Naive thymus-derived CD4-positive, alpha-beta T cell (primary cell): Measurements from ENCODE around the gene ALDH5A1. TPM values are rescaled to one million over a fixed set of nuclear protein-coding genes. Genes with fewer than 3 reads are reported as not detected.

Source experiments
- ATAC-seq: fragments of 150-1000 bp; cut with Tn5 transposase; 2 replicates; pipeline ENCODE4 v1.10.0; 2021; ENCODE audit warnings: mild to moderate bottlenecking, moderate library complexity
- CTCF ChIA-PET: fragments of 350-600 bp; sonication (Branson Sonifier 250); formaldehyde crosslinking; loops from one replicate; lab custom pipeline; 2021; ENCODE audit warnings: antibody characterized with exemption; lab: Charles Lee
- POLR2A ChIA-PET: fragments of 350-600 bp; sonication (Branson Sonifier 250); formaldehyde crosslinking; loops from one replicate; lab custom pipeline; 2021; ENCODE audit warnings: antibody characterized with exemption, inconsistent platforms; lab: Charles Lee
- DNase-seq, 9 donors: peaks; one replicate each; pipeline versions ENCODE4 v3.0.0 to v3.0.0-alpha.2; 2020 to 2022; ENCODE audit warnings: mixed read lengths in 1 of 9
- H3K27ac ChIP-seq: one replicate; pipeline ENCODE4 v1.7.0; 2013; ENCODE audit warnings: mild to moderate bottlenecking, low read depth, low read length, moderate library complexity
- H3K27me3 ChIP-seq, 2 donors: one replicate each; pipeline ENCODE4 v1.7.0; 2013; ENCODE audit warnings: low read length in 2 of 2, mild to moderate bottlenecking in 2 of 2, moderate library complexity in 2 of 2; ENCODE audit not compliant: control insufficient read depth in 2 of 2, insufficient read depth in 2 of 2
- H3K36me3 ChIP-seq, 3 experiments: 1 replicate in 2 of 3; 2 replicates in 1 of 3; pipeline ENCODE4 v1.7.0; 2013; ENCODE audit warnings: low read length in 3 of 3, mild to moderate bottlenecking in 3 of 3, moderate library complexity in 1 of 3; ENCODE audit not compliant: insufficient read depth in 3 of 3, control insufficient read depth in 2 of 3
- H3K4me1 ChIP-seq, 2 donors: one replicate each; pipeline ENCODE4 v1.7.0; 2013; ENCODE audit warnings: low read length in 2 of 2, mild to moderate bottlenecking in 2 of 2, moderate library complexity in 1 of 2; ENCODE audit not compliant: control insufficient read depth in 2 of 2, insufficient read depth in 2 of 2
- H3K4me3 ChIP-seq: 2 replicates; pipeline ENCODE4 v1.7.0; 2013; ENCODE audit warnings: mild to moderate bottlenecking, low read length
- H3K9me3 ChIP-seq, 3 experiments: 1 replicate in 2 of 3; 2 replicates in 1 of 3; pipeline ENCODE4 v1.7.0; 2013; ENCODE audit warnings: low read length in 3 of 3; ENCODE audit not compliant: control insufficient read depth in 2 of 3
- H3K27ac Mint-ChIP-seq, 9 donors: one replicate each; pipeline ENCODE4 v1.8.0; 2020 to 2022; ENCODE audit warnings: mixed read lengths in 9 of 9, mild to moderate bottlenecking in 8 of 9, moderate library complexity in 5 of 9, inconsistent platforms in 2 of 9
- H3K27me3 Mint-ChIP-seq, 5 donors: one replicate each; pipeline ENCODE4 v1.8.0; 2021 to 2022; ENCODE audit warnings: mixed read lengths in 5 of 5, mild to moderate bottlenecking in 1 of 5
- H3K36me3 Mint-ChIP-seq, 5 donors: one replicate each; pipeline ENCODE4 v1.8.0; 2020 to 2022; ENCODE audit warnings: mixed read lengths in 5 of 5, mild to moderate bottlenecking in 3 of 5, inconsistent platforms in 1 of 5
- H3K4me1 Mint-ChIP-seq, 7 donors: one replicate each; pipeline ENCODE4 v1.8.0; 2020 to 2022; ENCODE audit warnings: mixed read lengths in 7 of 7, mild to moderate bottlenecking in 3 of 7, inconsistent platforms in 1 of 7
- H3K4me3 Mint-ChIP-seq, 10 donors: one replicate each; pipeline ENCODE4 v1.8.0; 2020 to 2022; ENCODE audit warnings: mild to moderate bottlenecking in 10 of 10, mixed read lengths in 10 of 10, moderate library complexity in 6 of 10, inconsistent platforms in 2 of 10
- H3K9me3 Mint-ChIP-seq, 11 donors: one replicate each; pipeline ENCODE4 v1.8.0; 2020 to 2022; ENCODE audit warnings: mixed read lengths in 11 of 11, mild to moderate bottlenecking in 4 of 11, inconsistent platforms in 1 of 11, moderate library complexity in 1 of 11
- intact Hi-C, 2 donors: fragments of 100-400 bp; cut with micrococcal nuclease; formaldehyde crosslinking; loops; one replicate each; pipeline ENCODE4 v1.15.1; 2023
- polyA plus RNA-seq, 2 donors: library from polyadenylated mRNA; unstranded; fragments of 300-500 nt; fragmentation: Illumina TruSeq; gene quantifications; one replicate each; pipeline ENCODE4 v1.2.3, GENCODE V29; 2021
- total RNA-seq, 6 experiments: library from RNA in 5 of 6; stranded (reverse) in 5 of 6; gene quantifications; 1 replicate in 5 of 6; 2 replicates in 1 of 6; pipeline ENCODE4 v1.2.3 and lab custom pipeline; 2021 to 2026

ALDH5A1 gene
- total and polyA plus RNA-seq, 7 experiments from 2014 or later, result 5.7 to 20.6 (median 12.3) TPM

DNA sequence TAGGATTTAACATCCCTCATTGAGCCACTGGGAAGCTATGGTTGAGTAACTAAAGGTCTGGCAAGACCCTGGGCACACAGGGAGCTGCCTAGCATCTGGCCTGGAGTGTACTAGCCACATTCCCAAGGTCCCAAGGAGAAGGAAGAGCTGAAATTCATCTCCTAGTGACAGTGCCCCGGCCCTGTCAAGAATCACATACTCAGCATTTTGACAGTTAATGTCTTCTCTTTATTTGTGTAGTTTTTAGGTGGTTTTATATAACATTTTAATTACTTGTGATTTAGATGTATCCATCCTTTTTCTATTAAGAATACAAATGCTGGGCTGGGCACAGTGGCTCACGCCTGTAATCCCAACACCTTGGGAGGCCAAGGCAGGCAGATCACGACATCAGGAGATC lies 40.4 kb downstream of the ALDH5A1 start:
- Histone ChIP-seq H3K36me3 (peaks cover 0 to 50% (median 4%) of the 10 kb centered on the region in 3 experiments), H3K4me3 (no peak overlapping the region), H3K4me1 (no peaks in the 10 kb centered on the region), H3K9me3 (no peaks in the 10 kb centered on the region), H3K27ac (no peak overlapping the region), H3K27me3 (no peaks in the 10 kb centered on the region)
- intact Hi-C loops, result no loop called here
- ChIA-PET POLR2A (interaction anchor here (0.6 kb wide), 1 partner anchor 12 kb away, joined by 4 read pairs; no protein-coding TSS in a partner anchor), CTCF (no interaction called here)
- Mint-ChIP-seq H3K27ac (no peak overlapping the region), H3K4me3 (no peak overlapping the region), H3K27me3 (no peaks in the 10 kb centered on the region), H3K4me1 (peaks cover 0 to under 1% (median 0%) of the 10 kb centered on the region in 7 donors), H3K36me3 (peaks cover 0 to 60% (median 24%) of the 10 kb centered on the region in 5 donors), H3K9me3 (no peaks in the 10 kb centered on the region)
- ATAC-seq (no peak), DNase-seq (no peak)

DNA sequence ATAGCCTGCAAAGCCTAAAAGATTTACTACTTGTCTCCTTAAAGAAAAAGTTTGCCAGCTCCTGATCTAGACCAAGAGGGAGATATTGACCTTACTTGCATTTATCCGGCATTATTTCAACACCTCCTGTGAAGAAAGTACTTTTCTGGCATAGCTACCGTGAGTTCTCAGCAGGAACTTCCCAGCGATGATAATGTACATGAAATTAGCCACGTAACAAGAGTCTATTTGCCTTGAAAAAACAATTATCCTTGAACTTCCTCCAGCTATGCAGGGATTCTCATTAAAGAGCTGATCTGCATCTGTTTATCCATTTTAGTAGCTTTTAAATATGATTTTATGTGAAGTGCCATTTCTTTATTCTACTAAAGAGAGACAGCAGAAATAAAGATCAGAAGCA lies 41.7 kb downstream of the ALDH5A1 start:
- H3K27me3 ChIP-seq, result no peaks in the 10 kb centered on the region
- no peaks in the 10 kb centered on the region for H3K27me3 Mint-ChIP-seq
- H3K27ac ChIP-seq, result no peak overlapping the region
- ChIA-PET POLR2A (interaction anchor here (0.6 kb wide), 1 partner anchor 178 kb away, joined by 7 read pairs; no protein-coding TSS in a partner anchor), CTCF (interaction anchor here (0.7 kb wide), 1 partner anchor 105 kb away, joined by 3 read pairs; no protein-coding TSS in a partner anchor)
- no peak for DNase-seq
- H3K9me3 Mint-ChIP-seq, result no peaks in the 10 kb centered on the region
- H3K4me1 Mint-ChIP-seq, result no peaks in the 10 kb centered on the region
- H3K4me1 ChIP-seq, result no peaks in the 10 kb centered on the region
- intact Hi-C loops, result no loop called here
- ATAC-seq, result no peak
- no peak overlapping the region for H3K27ac Mint-ChIP-seq
- H3K9me3 ChIP-seq, result no peaks in the 10 kb centered on the region
- H3K36me3 Mint-ChIP-seq, result peaks cover 0 to 49% (median 21%) of the 10 kb centered on the region in 5 donors
- no peak overlapping the region for H3K4me3 ChIP-seq
- H3K36me3 ChIP-seq, result peaks cover 0 to 43% (median 4%) of the 10 kb centered on the region in 3 experiments
- no peak overlapping the region for H3K4me3 Mint-ChIP-seq

DNA sequence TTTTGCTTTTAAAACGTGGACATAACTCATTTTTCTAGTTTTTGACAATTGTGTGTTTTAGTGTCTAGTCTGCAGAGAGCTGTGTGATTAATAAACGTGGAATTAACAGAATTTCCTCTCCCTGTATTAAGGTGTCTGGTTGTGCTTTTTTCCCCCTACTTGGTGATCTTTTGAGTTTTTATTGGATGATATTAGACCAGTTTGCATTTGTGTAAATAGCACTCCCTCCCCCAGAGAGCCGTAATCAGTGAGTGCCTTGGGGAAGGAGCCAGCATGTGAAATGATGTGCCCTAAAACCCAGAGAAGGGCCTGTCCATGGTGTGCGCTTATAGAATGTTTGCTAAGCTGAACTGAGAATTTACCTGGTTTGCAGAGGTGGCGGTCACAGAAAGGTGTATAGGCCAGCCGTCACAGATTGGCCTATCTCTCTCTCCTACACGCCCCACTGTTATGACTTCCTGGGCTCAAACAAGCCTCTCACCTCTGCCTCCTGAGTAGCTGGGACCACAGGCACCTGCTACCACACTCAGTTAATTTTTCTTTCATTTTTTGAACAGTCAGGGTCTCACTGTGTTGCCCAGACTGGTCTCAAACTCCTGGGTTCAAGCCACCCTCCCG lies 42.4 kb downstream of the ALDH5A1 start:
- H3K9me3 ChIP-seq, result no peaks in the 10 kb centered on the region
- no peaks in the 10 kb centered on the region for H3K27me3 ChIP-seq
- Mint-ChIP-seq H3K9me3 (no peaks in the 10 kb centered on the region), H3K4me1 (no peaks in the 10 kb centered on the region), H3K27ac (no peak overlapping the region), H3K27me3 (no peaks in the 10 kb centered on the region), H3K36me3 (peaks cover 0 to 42% (median 15%) of the 10 kb centered on the region in 5 donors), H3K4me3 (no peak overlapping the region)
- no peak for DNase-seq
- H3K4me1 ChIP-seq, result no peaks in the 10 kb centered on the region
- H3K27ac ChIP-seq, result no peak overlapping the region
- H3K4me3 ChIP-seq, result no peak overlapping the region
- peaks cover 0 to 37% (median 4%) of the 10 kb centered on the region in 3 experiments for H3K36me3 ChIP-seq
- ChIA-PET POLR2A (no interaction called here), CTCF (no interaction called here)
- intact Hi-C loops, result no loop called here
- ATAC-seq, result no peak

GRCh38 chr6:24537771-24538385 lies 43.1 kb downstream of the ALDH5A1 start:
- POLR2A ChIA-PET, result no interaction called here
- no peaks in the 10 kb centered on the region for H3K27me3 ChIP-seq
- H3K27me3 Mint-ChIP-seq, result no peaks in the 10 kb centered on the region
- H3K9me3 ChIP-seq, result no peaks in the 10 kb centered on the region
- no peaks in the 10 kb centered on the region for H3K4me1 ChIP-seq
- DNase-seq, result no peak
- H3K4me3 ChIP-seq, result no peak overlapping the region
- no peak overlapping the region for H3K27ac ChIP-seq
- H3K36me3 ChIP-seq, result peaks cover 0 to 30% (median 4%) of the 10 kb centered on the region in 3 experiments
- no peaks in the 10 kb centered on the region for H3K9me3 Mint-ChIP-seq
- H3K27ac Mint-ChIP-seq, result no peak overlapping the region
- CTCF ChIA-PET, result no interaction called here
- peaks cover 0 to 35% (median 10%) of the 10 kb centered on the region in 5 donors for H3K36me3 Mint-ChIP-seq
- intact Hi-C loops, result no loop called here
- no peaks in the 10 kb centered on the region for H3K4me1 Mint-ChIP-seq
- no peak overlapping the region for H3K4me3 Mint-ChIP-seq
- no peak for ATAC-seq

GRCh38 chr6:24539416-24539815 lies 44.6 kb downstream of the ALDH5A1 start:
- Histone ChIP-seq H3K4me1 (no peaks in the 10 kb centered on the region), H3K4me3 (no peak overlapping the region), H3K36me3 (peaks cover 0 to 15% (median 0%) of the 10 kb centered on the region in 3 experiments), H3K9me3 (no peaks in the 10 kb centered on the region), H3K27ac (no peak overlapping the region), H3K27me3 (no peaks in the 10 kb centered on the region)
- DNase-seq (no peak), ATAC-seq (no peak)
- no peaks in the 10 kb centered on the region for H3K9me3 Mint-ChIP-seq
- CTCF ChIA-PET, result no interaction called here
- POLR2A ChIA-PET, result no interaction called here
- intact Hi-C loops, result no loop called here
- peaks cover 0 to 22% (median 3%) of the 10 kb centered on the region in 5 donors for H3K36me3 Mint-ChIP-seq
- H3K27me3 Mint-ChIP-seq, result no peaks in the 10 kb centered on the region
- H3K27ac Mint-ChIP-seq, result peak overlapping the region in 2 of 9 donors; percentile 62 to 71
- H3K4me3 Mint-ChIP-seq, result no peak overlapping the region
- H3K4me1 Mint-ChIP-seq, result no peaks in the 10 kb centered on the region

DNA sequence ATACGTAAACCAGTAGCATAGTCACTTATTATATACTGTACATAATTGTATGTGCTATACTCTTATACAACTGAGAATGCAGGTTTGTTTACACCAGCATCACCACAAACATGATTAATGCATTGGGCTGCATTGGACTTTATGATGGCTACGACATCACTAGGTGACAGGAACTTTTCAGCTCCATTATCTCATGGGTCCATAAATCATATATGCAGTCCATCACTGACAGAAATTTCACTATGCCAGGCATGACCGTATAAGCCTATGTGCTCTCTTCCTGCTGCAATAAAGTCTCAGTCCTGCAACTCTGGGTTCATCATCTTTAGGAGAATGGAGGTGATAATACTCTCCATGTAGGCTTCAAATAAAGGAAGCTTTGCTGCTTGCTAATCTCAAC lies 45.4 kb downstream of the ALDH5A1 start:
- ATAC-seq (no peak), DNase-seq (no peak)
- no peaks in the 10 kb centered on the region for H3K27me3 Mint-ChIP-seq
- H3K9me3 Mint-ChIP-seq, result no peaks in the 10 kb centered on the region
- H3K4me1 ChIP-seq, result no peaks in the 10 kb centered on the region
- H3K4me1 Mint-ChIP-seq, result no peaks in the 10 kb centered on the region
- H3K9me3 ChIP-seq, result no peaks in the 10 kb centered on the region
- H3K27ac ChIP-seq, result no peak overlapping the region
- POLR2A ChIA-PET, result no interaction called here
- H3K27me3 ChIP-seq, result no peaks in the 10 kb centered on the region
- H3K4me3 Mint-ChIP-seq, result no peak overlapping the region
- intact Hi-C loops, result no loop called here
- CTCF ChIA-PET, result no interaction called here
- H3K27ac Mint-ChIP-seq, result no peak overlapping the region
- H3K4me3 ChIP-seq, result no peak overlapping the region
- peaks cover 0 to 7% (median 0%) of the 10 kb centered on the region in 3 experiments for H3K36me3 ChIP-seq
- peaks cover 0 to 14% (median 4%) of the 10 kb centered on the region in 5 donors for H3K36me3 Mint-ChIP-seq
